ENCODE data around the gene HIVEP2. TPM values are rescaled to one million over a fixed set of nuclear protein-coding genes. Genes with fewer than 3 reads are reported as not detected.
A peak's percentile ranks its signal among the peaks of the same experiment; 100 is the strongest.

Gene HIVEP2
- total and polyA plus RNA-seq, 7 donors: 6.2 to 39.7 (median 22.6) TPM

- H3K27me3 ChIP-seq (ENCODE audit: insufficient read depth in 3 of 3, low read length in 2 of 3): no peaks in the 10 kb centered on the region
- TF ChIP-seq, protein P1, sequence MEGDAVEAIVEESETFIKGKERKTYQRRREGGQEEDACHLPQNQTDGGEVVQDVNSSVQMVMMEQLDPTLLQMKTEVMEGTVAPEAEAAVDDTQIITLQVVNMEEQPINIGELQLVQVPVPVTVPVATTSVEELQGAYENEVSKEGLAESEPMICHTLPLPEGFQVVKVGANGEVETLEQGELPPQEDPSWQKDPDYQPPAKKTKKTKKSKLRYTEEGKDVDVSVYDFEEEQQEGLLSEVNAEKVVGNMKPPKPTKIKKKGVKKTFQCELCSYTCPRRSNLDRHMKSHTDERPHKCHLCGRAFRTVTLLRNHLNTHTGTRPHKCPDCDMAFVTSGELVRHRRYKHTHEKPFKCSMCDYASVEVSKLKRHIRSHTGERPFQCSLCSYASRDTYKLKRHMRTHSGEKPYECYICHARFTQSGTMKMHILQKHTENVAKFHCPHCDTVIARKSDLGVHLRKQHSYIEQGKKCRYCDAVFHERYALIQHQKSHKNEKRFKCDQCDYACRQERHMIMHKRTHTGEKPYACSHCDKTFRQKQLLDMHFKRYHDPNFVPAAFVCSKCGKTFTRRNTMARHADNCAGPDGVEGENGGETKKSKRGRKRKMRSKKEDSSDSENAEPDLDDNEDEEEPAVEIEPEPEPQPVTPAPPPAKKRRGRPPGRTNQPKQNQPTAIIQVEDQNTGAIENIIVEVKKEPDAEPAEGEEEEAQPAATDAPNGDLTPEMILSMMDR (IDR thresholded peaks at IDR 0.05): no peak
- 93 to 98% (median 97%) methylated on average over 1 of the region's 1 CpG for WGBS, 3 donors
- H3K27ac ChIP-seq: peak overlapping the region; percentile 85
- H3K4me1 ChIP-seq: peaks cover 47% of the 10 kb centered on the region
- intact Hi-C loops (cut with DNase I): no loop called here
- H3K36me3 ChIP-seq (ENCODE audit: insufficient read depth in 1 of 2, low read depth in 1 of 2): no peaks in the 10 kb centered on the region
- DNase-seq: no peak
- no peak for ATAC-seq
- no peaks in the 10 kb centered on the region for H3K9me3 ChIP-seq
- H3K4me3 ChIP-seq: no peak overlapping the region
Observed at GRCh38 chr6:142908235-142908634, 36.7 kb downstream of the HIVEP2 start.

GRCh38 chr6:142907544-142907943 lies 37.4 kb downstream of the HIVEP2 start:
- H3K27ac ChIP-seq: peak overlapping the region; percentile 85
- intact Hi-C loops (cut with DNase I): loop anchor here in 1 of 2 donors (1.0 kb wide), 1 partner anchor 39 kb away; no protein-coding TSS in a partner anchor
- ATAC-seq (peak; percentile 37 to 62 (median 42)), DNase-seq (no peak)
- H3K4me3 ChIP-seq: peak overlapping the region; percentile 44
- H3K4me1 ChIP-seq: peaks cover 54% of the 10 kb centered on the region
- no peaks in the 10 kb centered on the region for H3K36me3 ChIP-seq (ENCODE audit: insufficient read depth in 1 of 2, low read depth in 1 of 2)
- no peaks in the 10 kb centered on the region for H3K27me3 ChIP-seq (ENCODE audit: insufficient read depth in 3 of 3, low read length in 2 of 3)
- TF ChIP-seq, protein P1 (IDR thresholded peaks at IDR 0.05): no peak
- 36 to 53% (median 47%) methylated on average over 5 of the region's 5 CpGs for WGBS, 3 donors
- no peaks in the 10 kb centered on the region for H3K9me3 ChIP-seq

DNA sequence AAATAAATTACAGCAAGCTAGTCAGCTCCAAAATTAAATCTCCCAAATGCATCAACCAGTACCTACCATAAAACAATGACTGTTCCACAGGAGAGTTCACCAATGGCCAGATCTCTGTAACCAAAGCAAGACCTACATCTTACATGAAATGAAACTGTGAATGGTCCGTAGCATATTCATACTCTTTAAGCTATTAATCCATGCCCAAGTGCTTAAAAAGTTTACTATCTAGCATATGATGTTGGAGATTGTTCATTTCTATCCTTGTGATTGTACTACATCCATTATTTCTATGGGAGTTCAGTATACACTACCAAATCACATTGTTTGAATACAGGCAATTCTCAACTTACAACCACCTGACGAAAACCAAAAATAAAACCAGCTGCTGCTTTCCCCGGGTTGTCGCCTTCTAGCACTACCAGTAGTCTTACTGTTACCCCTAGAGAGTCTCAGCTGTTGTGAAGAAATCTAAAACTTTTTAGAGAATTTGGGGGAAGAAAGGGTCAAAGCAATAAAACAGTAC lies 38.0 kb downstream of the HIVEP2 start:
- H3K36me3 ChIP-seq (ENCODE audit: insufficient read depth in 1 of 2, low read depth in 1 of 2): no peaks in the 10 kb centered on the region
- peak overlapping the region; percentile 85 for H3K27ac ChIP-seq
- no peak for DNase-seq
- peak overlapping the region; percentile 44 for H3K4me3 ChIP-seq
- H3K9me3 ChIP-seq: no peaks in the 10 kb centered on the region
- intact Hi-C loops (cut with DNase I): loop anchor here in 1 of 2 donors (1.0 kb wide), 1 partner anchor 39 kb away; no protein-coding TSS in a partner anchor
- TF ChIP-seq, protein P1 (IDR thresholded peaks at IDR 0.05): no peak
- WGBS, 3 donors: 27 to 41% (median 31%) methylated on average over 4 of the region's 4 CpGs
- no peaks in the 10 kb centered on the region for H3K27me3 ChIP-seq (ENCODE audit: insufficient read depth in 3 of 3, low read length in 2 of 3)
- peak; percentile 69 to 81 (median 71) for ATAC-seq
- peaks cover 59% of the 10 kb centered on the region for H3K4me1 ChIP-seq

DNA sequence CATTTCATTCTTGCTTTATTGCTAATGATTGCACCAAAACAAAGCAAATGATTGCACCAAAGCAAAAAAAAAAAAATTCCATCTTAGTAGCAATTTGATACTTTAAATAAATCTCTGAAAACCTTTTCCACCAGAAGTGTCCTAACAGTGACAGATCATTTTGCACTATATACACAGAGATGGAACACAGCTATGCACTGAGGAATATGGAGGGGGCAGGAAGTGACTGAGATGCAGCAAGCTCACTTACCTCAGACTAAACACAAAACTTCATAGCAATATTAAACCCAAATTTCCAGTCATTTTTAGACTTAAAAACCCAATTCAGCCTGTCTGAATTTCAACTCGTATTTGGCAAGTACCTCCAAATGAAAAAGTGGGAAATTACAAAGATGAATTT lies 41.2 kb downstream of the HIVEP2 start:
- no peak for ATAC-seq
- 64 to 74% (median 72%) methylated on average over 1 of the region's 1 CpG for WGBS, 3 donors
- H3K4me1 ChIP-seq: peaks cover 73% of the 10 kb centered on the region

More for the DNA sequence above, 41.2 kb downstream of the HIVEP2 start:
- no peak overlapping the region for H3K4me3 ChIP-seq
- no peaks in the 10 kb centered on the region for H3K9me3 ChIP-seq
- peak overlapping the region; percentile 58 for H3K27ac ChIP-seq
- no peak for DNase-seq
- TF ChIP-seq, protein P1 (IDR thresholded peaks at IDR 0.05): no peak
- H3K27me3 ChIP-seq (ENCODE audit: insufficient read depth in 3 of 3, low read length in 2 of 3): no peaks in the 10 kb centered on the region
- intact Hi-C loops (cut with DNase I): no loop called here
- no peaks in the 10 kb centered on the region for H3K36me3 ChIP-seq (ENCODE audit: insufficient read depth in 1 of 2, low read depth in 1 of 2)
